GM23248 (cell line): ENCODE results near the gene AHCY. TPM values are rescaled to one million over a fixed set of nuclear protein-coding genes. Genes with fewer than 3 reads are reported as not detected.
"Not testable (repeated sequence)": the region's sequence is repeated elsewhere in the genome, so short reads cannot be mapped to it uniquely, and the experiment has no call there.

Experiments used
- DNase-seq: peaks from one replicate; pipeline ENCODE4 v3.0.0-alpha.2; 2015
- H2AFZ ChIP-seq: fragments of 200-600 bp; sonication (generic); 2 replicates; pipeline ENCODE4 v1.6.1; 2016; ENCODE audit warnings: antibody characterized with exemption
- H3F3A ChIP-seq: fragments of 200-600 bp; sonication (generic); 2 replicates; pipeline ENCODE4 v1.6.1; 2016; ENCODE audit warnings: mild to moderate bottlenecking, antibody characterized with exemption, mixed run types; ENCODE audit not compliant: insufficient read depth
- H3K27ac ChIP-seq: fragments of 200-600 bp; sonication (generic); 2 replicates; pipeline ENCODE4 v1.5.1; 2016; ENCODE audit warnings: mild to moderate bottlenecking
- H3K27me3 ChIP-seq: fragments of 200-600 bp; sonication (generic); replicated peaks from 2 replicates; pipeline ENCODE4 v1.6.1; 2016; ENCODE audit warnings: mild to moderate bottlenecking; ENCODE audit not compliant: insufficient read depth
- H3K36me3 ChIP-seq: fragments of 200-600 bp; sonication (generic); 2 replicates; pipeline ENCODE4 v1.6.1; 2016; ENCODE audit warnings: low read depth, mild to moderate bottlenecking
- H3K4me1 ChIP-seq: fragments of 200-600 bp; sonication (generic); 2 replicates; pipeline ENCODE4 v1.6.1; 2016; ENCODE audit warnings: mild to moderate bottlenecking; ENCODE audit not compliant: insufficient read depth
- H3K4me2 ChIP-seq: fragments of 200-600 bp; sonication (generic); one replicate; pipeline ENCODE4 v1.6.1; 2016; ENCODE audit warnings: mild to moderate bottlenecking; ENCODE audit not compliant: unreplicated experiment
- H3K4me3 ChIP-seq: fragments of 200-600 bp; sonication (generic); 2 replicates; pipeline ENCODE4 v1.5.1; 2016; ENCODE audit warnings: mild to moderate bottlenecking
- H3K79me2 ChIP-seq: fragments of 200-600 bp; sonication (generic); 2 replicates; pipeline ENCODE4 v1.6.1; 2016; ENCODE audit warnings: mild to moderate bottlenecking; ENCODE audit not compliant: insufficient read depth
- H3K9ac ChIP-seq: fragments of 200-600 bp; sonication (generic); 2 replicates; pipeline ENCODE4 v1.6.1; 2016; ENCODE audit warnings: mild to moderate bottlenecking
- H3K9me2 ChIP-seq: fragments of 200-600 bp; sonication (generic); 2 replicates; pipeline ENCODE4 v1.6.1; 2016; ENCODE audit warnings: mixed run types, mild to moderate bottlenecking, moderate library complexity; ENCODE audit not compliant: insufficient read depth
- H3K9me3 ChIP-seq: fragments of 200-600 bp; sonication (generic); one replicate; pipeline ENCODE4 v1.6.1; 2017; ENCODE audit warnings: low read depth
- H4K20me1 ChIP-seq: fragments of 200-600 bp; sonication (generic); 2 replicates; pipeline ENCODE4 v1.6.0; 2016; ENCODE audit not compliant: insufficient read depth
- EZH2 ChIP-seq: fragments of 200-600 bp; sonication (generic); IDR thresholded peaks from 2 replicates; pipeline ENCODE4 v1.6.1; 2018; ENCODE audit warnings: antibody characterized with exemption, mild to moderate bottlenecking; ENCODE audit not compliant: insufficient read depth, poor library complexity, severe bottlenecking
- EZH2phosphoT487 ChIP-seq: fragments of 200-600 bp; sonication (generic); IDR thresholded peaks from 2 replicates; pipeline ENCODE4 v1.6.1; 2018; ENCODE audit warnings: antibody characterized with exemption, moderate library complexity, mild to moderate bottlenecking, low read depth; ENCODE audit not compliant: insufficient read depth
- WGBS, 2 experiments: methylation state at CpG; one replicate each; pipeline ENCODE4 v1.1.6; 2015 to 2017; ENCODE audit warnings: low lambda C conversion rate in 2 of 2, low coverage in 1 of 2; ENCODE audit errors: missing lambda C conversion rate in 2 of 2; 5-methylcytosine and 5-hydroxymethylcytosine counted together
- in situ Hi-C: fragments of 300-500 bp; cut with MboI; formaldehyde crosslinking; loops from 2 replicates; pipeline ENCODE4 v1.15.0; 2020
- polyA plus RNA-seq: library from polyadenylated mRNA; unstranded; fragments of >200 nt; fragmentation: Nextera tagmentation; extraction: Ambion mirVana; gene quantifications from 2 replicates; pipeline ENCODE4 v1.2.1, GENCODE V29; 2016
- total RNA-seq: library from RNA; depleted of rRNA; stranded (reverse); fragments of >200 nt; shearing (Covaris generic); gene quantifications from 2 replicates; pipeline ENCODE4 v1.2.3, GENCODE V29; 2014

Gene AHCY
- total and polyA plus RNA-seq, 2 experiments from 2014 or later, result 53.7 to 115 TPM

- WGBS, 2 experiments, result 96 to 97% methylated on average over 5 of the region's 5 CpGs
- no peak overlapping the region for H2AFZ ChIP-seq
- no peaks in the 10 kb centered on the region for H3K9me3 ChIP-seq
- in situ Hi-C loops, result no loop called here
- no peaks in the 10 kb centered on the region for H3K9me2 ChIP-seq
- no peaks in the 10 kb centered on the region for H3K36me3 ChIP-seq
- H3K4me2 ChIP-seq, result no peak overlapping the region
- H3K9ac ChIP-seq, result no peak overlapping the region
- no peak overlapping the region for H3K27ac ChIP-seq
- H3F3A ChIP-seq, result no peaks in the 10 kb centered on the region; the same call in 1 of the 2 replicates
- no peak for DNase-seq
- H3K4me1 ChIP-seq, result peaks cover 9% of the 10 kb centered on the region
- no peaks in the 10 kb centered on the region for H4K20me1 ChIP-seq
- no peaks in the 10 kb centered on the region for H3K27me3 ChIP-seq
- H3K79me2 ChIP-seq, result no peaks in the 10 kb centered on the region
- no peak for TF ChIP-seq EZH2
- no peak for TF ChIP-seq EZH2phosphoT487
- H3K4me3 ChIP-seq, result no peak overlapping the region
Measured at GRCh38 chr20:34264141-34264540, 39.0 kb downstream of the AHCY start.

- H3K27ac ChIP-seq, H3K9ac ChIP-seq, H3K79me2 ChIP-seq, H3K4me2 ChIP-seq, H3K4me3 ChIP-seq, H2AFZ ChIP-seq, in situ Hi-C loops, H3K9me3 ChIP-seq, DNase-seq, H3K36me3 ChIP-seq, H3K4me1 ChIP-seq, H3F3A ChIP-seq, H3K9me2 ChIP-seq, H3K27me3 ChIP-seq, H4K20me1 ChIP-seq: not testable (repeated sequence)
- 89 to 96% methylated on average over 8 of the region's 8 CpGs for WGBS, 2 experiments
Measured at GRCh38 chr20:34263468-34263867, 39.7 kb downstream of the AHCY start.

GRCh38 chr20:34262488-34263288 is 40.5 kb downstream of the AHCY start:
- peak overlapping the region; percentile 59 for H3K27ac ChIP-seq
- DNase-seq, result peak; percentile 65

GRCh38 chr20:34260208-34260942 is 42.8 kb downstream of the AHCY start:
- no peak for TF ChIP-seq EZH2
- no peak for TF ChIP-seq EZH2phosphoT487
- WGBS, 2 experiments, result 74 to 77% methylated on average over 5 of the region's 5 CpGs
- Histone ChIP-seq H3K4me3 (no peak overlapping the region), H3K4me2 (no peak overlapping the region), H4K20me1 (no peaks in the 10 kb centered on the region), H3K36me3 (no peaks in the 10 kb centered on the region), H3K79me2 (no peaks in the 10 kb centered on the region), H2AFZ (no peak overlapping the region), H3K9ac (no peak overlapping the region), H3K9me3 (no peaks in the 10 kb centered on the region), H3K4me1 (peaks cover 9% of the 10 kb centered on the region), H3K27ac (no peak overlapping the region), H3F3A (no peaks in the 10 kb centered on the region; the same call in 1 of the 2 replicates), H3K27me3 (no peaks in the 10 kb centered on the region), H3K9me2 (no peaks in the 10 kb centered on the region)
- DNase-seq, result no peak
- in situ Hi-C loops, result no loop called here

More at GRCh38 chr20:34262488-34263288, 40.5 kb downstream of the AHCY start:
- H3K9me2 ChIP-seq, result no peaks in the 10 kb centered on the region
- 42 to 48% methylated on average over 9 of the region's 9 CpGs for WGBS, 2 experiments
- H2AFZ ChIP-seq, result peak overlapping the region; percentile 83
- no peaks in the 10 kb centered on the region; the same call in 1 of the 2 replicates for H3F3A ChIP-seq
- in situ Hi-C loops, result no loop called here
- H3K27me3 ChIP-seq, result no peaks in the 10 kb centered on the region
- H3K36me3 ChIP-seq, result no peaks in the 10 kb centered on the region
- TF ChIP-seq EZH2, result no peak
- TF ChIP-seq EZH2phosphoT487, result no peak
- H3K9me3 ChIP-seq, result no peaks in the 10 kb centered on the region
- peaks cover 9% of the 10 kb centered on the region for H3K4me1 ChIP-seq
- no peaks in the 10 kb centered on the region for H3K79me2 ChIP-seq
- H3K4me2 ChIP-seq, result peak overlapping the region; percentile 60
- H4K20me1 ChIP-seq, result no peaks in the 10 kb centered on the region
- H3K9ac ChIP-seq, result peak overlapping the region; percentile 67
- peak overlapping the region; percentile 18; the same call in 1 of the 2 replicates for H3K4me3 ChIP-seq
